H9 (cell line): ENCODE data around the gene BARD1. TPM values are rescaled to one million over a fixed set of nuclear protein-coding genes. Genes with fewer than 3 reads are reported as not detected.

Source experiments
- DNase-seq: peaks from one replicate; pipeline ENCODE4 v3.0.0-alpha.2; 2017
- H2AFZ ChIP-seq: one replicate; pipeline ENCODE4 v1.6.1; 2013; ENCODE audit warnings: mild to moderate bottlenecking, low read length, control low read depth, moderate library complexity
- H2AK5ac ChIP-seq: 2 replicates; pipeline ENCODE4 v1.6.1; 2013; ENCODE audit warnings: low read length, control low read depth, mixed read lengths; ENCODE audit not compliant: insufficient read length
- H2BK120ac ChIP-seq: one replicate; pipeline ENCODE4 v1.6.1; 2013; ENCODE audit warnings: low read depth, mild to moderate bottlenecking, low read length, control low read depth, inconsistent platforms; ENCODE audit not compliant: poor library complexity, severe bottlenecking
- H2BK12ac ChIP-seq: 2 replicates; pipeline ENCODE4 v1.6.1; 2013; ENCODE audit warnings: low read length, control low read depth, mixed read lengths, low read depth; ENCODE audit not compliant: insufficient read length
- H2BK15ac ChIP-seq: 2 replicates; pipeline ENCODE4 v1.6.1; 2013; ENCODE audit warnings: low read depth, low read length, control low read depth
- H2BK20ac ChIP-seq: one replicate; pipeline ENCODE4 v1.6.1; 2013; ENCODE audit warnings: low read depth, mild to moderate bottlenecking, low read length, control low read depth, inconsistent platforms; ENCODE audit not compliant: poor library complexity, severe bottlenecking
- H2BK5ac ChIP-seq: 2 replicates; pipeline ENCODE4 v1.6.1; 2013; ENCODE audit warnings: low read length, control low read depth, mixed read lengths; ENCODE audit not compliant: insufficient read length
- H3K14ac ChIP-seq: 2 replicates; pipeline ENCODE4 v1.6.1; 2013; ENCODE audit warnings: low read length, control low read depth; ENCODE audit not compliant: insufficient read depth
- H3K18ac ChIP-seq: 2 replicates; pipeline ENCODE4 v1.6.1; 2013; ENCODE audit warnings: low read depth, mild to moderate bottlenecking, mixed read lengths, low read length, control low read depth; ENCODE audit not compliant: insufficient read length
- H3K23ac ChIP-seq: 2 replicates; pipeline ENCODE4 v1.6.1; 2013; ENCODE audit warnings: low read length, control low read depth, mixed read lengths, low read depth; ENCODE audit not compliant: insufficient read length
- H3K23me2 ChIP-seq: 2 replicates; pipeline ENCODE4 v1.6.1; 2013; ENCODE audit warnings: low read depth, mild to moderate bottlenecking, mixed read lengths, low read length, control low read depth; ENCODE audit not compliant: insufficient read length, poor library complexity, severe bottlenecking
- H3K27ac ChIP-seq: 2 replicates; pipeline ENCODE4 v1.5.1; 2013; ENCODE audit warnings: low read length, control low read depth, mixed read lengths, low read depth; ENCODE audit not compliant: insufficient read length
- H3K27me3 ChIP-seq: 2 replicates; pipeline ENCODE4 v1.6.1; 2013; ENCODE audit warnings: low read length, control low read depth, inconsistent platforms; ENCODE audit not compliant: insufficient read depth
- H3K4ac ChIP-seq: 2 replicates; pipeline ENCODE4 v1.6.1; 2013; ENCODE audit warnings: low read depth, mild to moderate bottlenecking, control low read depth, inconsistent platforms, low read length, moderate library complexity
- H3K4me1 ChIP-seq: 2 replicates; pipeline ENCODE4 v1.6.1; 2013; ENCODE audit warnings: low read length, control low read depth, inconsistent platforms; ENCODE audit not compliant: insufficient read depth
- H3K4me2 ChIP-seq: 2 replicates; pipeline ENCODE4 v1.6.1; 2013; ENCODE audit warnings: low read length, control low read depth, mixed read lengths; ENCODE audit not compliant: insufficient read length, insufficient read depth
- H3K56ac ChIP-seq: 2 replicates; pipeline ENCODE4 v1.6.1; 2013; ENCODE audit warnings: low read depth, mild to moderate bottlenecking, mixed read lengths, low read length, control low read depth; ENCODE audit not compliant: insufficient read length
- H3K79me1 ChIP-seq: 2 replicates; pipeline ENCODE4 v1.6.1; 2013; ENCODE audit warnings: low read depth, mild to moderate bottlenecking, moderate library complexity, low read length, control low read depth, inconsistent platforms; ENCODE audit not compliant: insufficient read depth, poor library complexity, severe bottlenecking
- H3K79me2 ChIP-seq: 2 replicates; pipeline ENCODE4 v1.6.1; 2013; ENCODE audit warnings: low read length, control low read depth, inconsistent platforms; ENCODE audit not compliant: insufficient read depth
- H3K9ac ChIP-seq: 2 replicates; pipeline ENCODE4 v1.6.1; 2013; ENCODE audit warnings: low read length, control low read depth, mixed read lengths; ENCODE audit not compliant: insufficient read length; ENCODE audit errors: extremely low read depth
- H3K9me3 ChIP-seq: one replicate; pipeline ENCODE4 v1.6.1; 2013; ENCODE audit warnings: low read depth, low read length, inconsistent platforms; ENCODE audit not compliant: control insufficient read depth
- H3T11ph ChIP-seq: one replicate; pipeline ENCODE4 v1.6.1; 2013; ENCODE audit warnings: mild to moderate bottlenecking, low read length, control low read depth, inconsistent platforms
- H4K20me1 ChIP-seq: one replicate; pipeline ENCODE4 v1.6.1; 2013; ENCODE audit not compliant: control insufficient read depth, insufficient read length, insufficient read depth
- H4K5ac ChIP-seq: 2 replicates; pipeline ENCODE4 v1.6.1; 2013; ENCODE audit warnings: low read depth, mild to moderate bottlenecking, mixed read lengths, low read length, control low read depth; ENCODE audit not compliant: insufficient read length
- H4K8ac ChIP-seq: replicated peaks from 2 replicates; pipeline ENCODE4 v1.6.1; 2013; ENCODE audit warnings: low read length, control low read depth, mixed read lengths, low read depth; ENCODE audit not compliant: insufficient read length
- H4K91ac ChIP-seq: 2 replicates; pipeline ENCODE4 v1.6.1; 2013; ENCODE audit warnings: low read depth, mild to moderate bottlenecking, moderate library complexity, mixed read lengths, low read length, control low read depth; ENCODE audit not compliant: insufficient read length
- H3K27ac Mint-ChIP-seq, 3 experiments: 2 replicates in 2 of 3; 3 replicates in 1 of 3; pipeline ENCODE4 v1.8.0; 2020 to 2021; ENCODE audit warnings: mixed read lengths in 3 of 3, mild to moderate bottlenecking in 1 of 3, moderate library complexity in 1 of 3
- H3K27me3 Mint-ChIP-seq: 2 replicates; pipeline ENCODE4 v1.8.0; 2021; ENCODE audit warnings: low read depth, mild to moderate bottlenecking, moderate library complexity, mixed read lengths
- H3K36me3 Mint-ChIP-seq, 3 experiments: 2 replicates in 2 of 3; 3 replicates in 1 of 3; pipeline ENCODE4 v1.8.0; 2020 to 2021; ENCODE audit warnings: low read depth in 3 of 3, mixed read lengths in 3 of 3; ENCODE audit not compliant: insufficient read depth in 1 of 3
- H3K4me1 Mint-ChIP-seq, 2 experiments: 2 replicates each; pipeline ENCODE4 v1.8.0; 2020; ENCODE audit warnings: mixed read lengths in 2 of 2
- H3K4me3 Mint-ChIP-seq, 2 experiments: 2 replicates in 1 of 2; 3 replicates in 1 of 2; pipeline ENCODE4 v1.8.0; 2020 to 2021; ENCODE audit warnings: mild to moderate bottlenecking in 2 of 2, mixed read lengths in 2 of 2, moderate library complexity in 1 of 2
- H3K9me3 Mint-ChIP-seq, 2 experiments: 2 replicates in 1 of 2; 3 replicates in 1 of 2; pipeline ENCODE4 v1.8.0; 2020; ENCODE audit warnings: mild to moderate bottlenecking in 2 of 2, mixed read lengths in 2 of 2, moderate library complexity in 1 of 2
- total RNA-seq: library from RNA; stranded (reverse); gene quantifications from 2 replicates; pipeline ENCODE4 v1.2.1, GENCODE V29; 2021
- TF ChIP-seq, protein P1 (sequence below): fragments of 200-600 bp; sonication (generic); conservative IDR thresholded peaks from 3 replicates; pipeline ENCODE4 v1.8.0; 2021; ENCODE audit warnings: antibody characterized with exemption, mild to moderate bottlenecking

BARD1 gene
- total RNA-seq, 1 experiment from 2014 or later = 30.6 TPM

DNA sequence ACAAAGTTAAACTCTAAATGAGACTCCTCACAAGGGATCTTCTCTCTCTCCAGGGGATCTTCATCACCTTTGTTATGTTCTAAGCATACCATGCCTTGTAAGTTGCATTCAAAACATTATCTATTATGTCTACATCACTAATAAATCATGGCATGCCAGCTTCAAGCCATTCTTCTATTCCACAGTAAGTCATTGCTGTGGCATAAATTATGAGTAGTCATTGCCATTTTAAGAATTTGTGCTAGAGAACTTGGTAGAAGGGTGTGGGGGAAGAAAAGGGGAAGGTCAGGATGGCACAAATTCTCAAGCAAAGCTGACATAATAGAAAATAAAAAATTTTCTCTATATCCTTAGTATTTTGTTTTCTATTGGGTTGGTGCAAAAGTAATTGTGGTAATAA is 33.5 kb downstream of the BARD1 start:
- Histone ChIP-seq H2BK120ac (no peak overlapping the region), H3K4me1 (no peaks in the 10 kb centered on the region), H3K23me2 (no peaks in the 10 kb centered on the region), H2AK5ac (no peak overlapping the region), H2BK15ac (no peak overlapping the region), H4K20me1 (no peaks in the 10 kb centered on the region), H2AFZ (no peak overlapping the region), H3K27ac (no peak overlapping the region), H3K27me3 (no peaks in the 10 kb centered on the region), H3K18ac (no peak overlapping the region), H3K14ac (no peak overlapping the region), H3T11ph (no peak overlapping the region), H2BK12ac (no peak overlapping the region), H3K4ac (no peak overlapping the region), H3K23ac (no peak overlapping the region), H3K9ac (no peak overlapping the region), H3K79me1 (no peaks in the 10 kb centered on the region), H3K9me3 (no peaks in the 10 kb centered on the region), H4K91ac (no peak overlapping the region), H4K5ac (no peak overlapping the region), H4K8ac (no peak overlapping the region), H3K79me2 (no peaks in the 10 kb centered on the region), H3K4me2 (no peak overlapping the region), H3K56ac (no peak overlapping the region), H2BK20ac (no peak overlapping the region), H2BK5ac (no peak overlapping the region)
- Mint-ChIP-seq H3K9me3 (no peaks in the 10 kb centered on the region; a peak in 1 of 5 replicates), H3K27me3 (no peaks in the 10 kb centered on the region), H3K4me1 (peaks cover 0 to 2% of the 10 kb centered on the region in 2 experiments; a peak in 1 of 4 replicates), H3K27ac (no peak overlapping the region), H3K4me3 (no peak overlapping the region), H3K36me3 (peaks cover 51 to 57% (median 52%) of the 10 kb centered on the region in 3 experiments)
- DNase-seq = no peak
- TF ChIP-seq, protein P1, sequence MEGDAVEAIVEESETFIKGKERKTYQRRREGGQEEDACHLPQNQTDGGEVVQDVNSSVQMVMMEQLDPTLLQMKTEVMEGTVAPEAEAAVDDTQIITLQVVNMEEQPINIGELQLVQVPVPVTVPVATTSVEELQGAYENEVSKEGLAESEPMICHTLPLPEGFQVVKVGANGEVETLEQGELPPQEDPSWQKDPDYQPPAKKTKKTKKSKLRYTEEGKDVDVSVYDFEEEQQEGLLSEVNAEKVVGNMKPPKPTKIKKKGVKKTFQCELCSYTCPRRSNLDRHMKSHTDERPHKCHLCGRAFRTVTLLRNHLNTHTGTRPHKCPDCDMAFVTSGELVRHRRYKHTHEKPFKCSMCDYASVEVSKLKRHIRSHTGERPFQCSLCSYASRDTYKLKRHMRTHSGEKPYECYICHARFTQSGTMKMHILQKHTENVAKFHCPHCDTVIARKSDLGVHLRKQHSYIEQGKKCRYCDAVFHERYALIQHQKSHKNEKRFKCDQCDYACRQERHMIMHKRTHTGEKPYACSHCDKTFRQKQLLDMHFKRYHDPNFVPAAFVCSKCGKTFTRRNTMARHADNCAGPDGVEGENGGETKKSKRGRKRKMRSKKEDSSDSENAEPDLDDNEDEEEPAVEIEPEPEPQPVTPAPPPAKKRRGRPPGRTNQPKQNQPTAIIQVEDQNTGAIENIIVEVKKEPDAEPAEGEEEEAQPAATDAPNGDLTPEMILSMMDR = no peak
